Stomach smooth muscle (tissue), 2 donors: ENCODE data around the gene MTA1.

ENCODE experiments used
- H3K27ac ChIP-seq: one replicate; pipeline ENCODE4 v1.7.0; 2013; ENCODE audit warnings: mild to moderate bottlenecking, low read length, inconsistent platforms
- H3K27me3 ChIP-seq, 2 donors: one replicate each; pipeline ENCODE4 v1.7.0; 2013; ENCODE audit warnings: low read length in 2 of 2; ENCODE audit not compliant: insufficient read depth in 2 of 2, control insufficient read depth in 1 of 2
- H3K36me3 ChIP-seq, 2 donors: one replicate each; pipeline ENCODE4 v1.7.0; 2013; ENCODE audit warnings: low read length in 2 of 2; ENCODE audit not compliant: control insufficient read depth in 2 of 2, insufficient read depth in 2 of 2
- H3K4me1 ChIP-seq: one replicate; pipeline ENCODE4 v1.7.0; 2013; ENCODE audit warnings: low read length; ENCODE audit not compliant: control insufficient read depth, insufficient read depth
- H3K4me3 ChIP-seq, 2 donors: one replicate each; pipeline ENCODE4 v1.7.0; 2013; ENCODE audit warnings: low read length in 2 of 2
- H3K9ac ChIP-seq, 2 donors: one replicate each; pipeline ENCODE4 v1.7.0; 2013; ENCODE audit warnings: low read length in 2 of 2, mild to moderate bottlenecking in 1 of 2
- H3K9me3 ChIP-seq, 2 donors: one replicate each; pipeline ENCODE4 v1.7.0; 2013; ENCODE audit warnings: low read length in 2 of 2; ENCODE audit not compliant: control insufficient read depth in 2 of 2
- donor health status: healthy.
- donor health status: Pancreatic carcinoma.

The MTA1 gene

GRCh38 chr14:105381446-105382342, 37.9 kb upstream of the MTA1 start:
- peaks cover 3 to 36% of the 10 kb centered on the region in 2 donors for H3K36me3 ChIP-seq
- H3K4me3 ChIP-seq = no peak overlapping the region

GRCh38 chr14:105382343-105383082, 37.1 kb upstream of the MTA1 start:
- H3K36me3 ChIP-seq = peaks cover 3 to 36% of the 10 kb centered on the region in 2 donors

More at GRCh38 chr14:105381446-105382342, 37.9 kb upstream of the MTA1 start:
- Histone ChIP-seq H3K9ac (no peak overlapping the region), H3K4me1 (no peaks in the 10 kb centered on the region), H3K9me3 (no peaks in the 10 kb centered on the region), H3K27ac (no peak overlapping the region), H3K27me3 (no peaks in the 10 kb centered on the region)

GRCh38 chr14:105383083-105383730, 36.4 kb upstream of the MTA1 start:
- Histone ChIP-seq H3K9me3 (no peaks in the 10 kb centered on the region), H3K27ac (no peak overlapping the region), H3K27me3 (no peaks in the 10 kb centered on the region), H3K9ac (no peak overlapping the region), H3K4me1 (no peaks in the 10 kb centered on the region), H3K36me3 (peaks cover 6 to 38% of the 10 kb centered on the region in 2 donors), H3K4me3 (no peak overlapping the region)

More at GRCh38 chr14:105382343-105383082, 37.1 kb upstream of the MTA1 start:
- H3K27ac ChIP-seq = no peak overlapping the region
- no peaks in the 10 kb centered on the region for H3K4me1 ChIP-seq
- no peaks in the 10 kb centered on the region for H3K9me3 ChIP-seq
- no peak overlapping the region for H3K4me3 ChIP-seq
- H3K9ac ChIP-seq = no peak overlapping the region
- H3K27me3 ChIP-seq = no peaks in the 10 kb centered on the region

- H3K27me3 ChIP-seq = no peaks in the 10 kb centered on the region
- no peak overlapping the region for H3K9ac ChIP-seq
- H3K4me1 ChIP-seq = peaks cover under 1% of the 10 kb centered on the region
- H3K36me3 ChIP-seq = peaks cover 6 to 38% of the 10 kb centered on the region in 2 donors
- H3K27ac ChIP-seq = no peak overlapping the region
- no peak overlapping the region for H3K4me3 ChIP-seq
- no peaks in the 10 kb centered on the region for H3K9me3 ChIP-seq
These were observed 35.5 kb upstream of the MTA1 start for GRCh38 chr14:105384041-105384557.

GRCh38 chr14:105384605-105385321, 34.9 kb upstream of the MTA1 start:
- H3K9ac ChIP-seq = no peak overlapping the region
- peaks cover 7% of the 10 kb centered on the region for H3K4me1 ChIP-seq
- peaks cover 4 to 38% of the 10 kb centered on the region in 2 donors for H3K36me3 ChIP-seq
- H3K27ac ChIP-seq = no peak overlapping the region
- no peaks in the 10 kb centered on the region for H3K9me3 ChIP-seq
- no peaks in the 10 kb centered on the region for H3K27me3 ChIP-seq
- no peak overlapping the region for H3K4me3 ChIP-seq

- H3K27ac ChIP-seq = no peak overlapping the region
- H3K27me3 ChIP-seq = no peaks in the 10 kb centered on the region
- H3K4me1 ChIP-seq = peaks cover 12% of the 10 kb centered on the region
- H3K9me3 ChIP-seq = no peaks in the 10 kb centered on the region
- H3K9ac ChIP-seq = no peak overlapping the region
- H3K4me3 ChIP-seq = no peak overlapping the region
- peaks cover 3 to 36% of the 10 kb centered on the region in 2 donors for H3K36me3 ChIP-seq
These were observed 34.3 kb upstream of the MTA1 start for GRCh38 chr14:105385322-105385637.

- Histone ChIP-seq H3K36me3 (peaks cover 3 to 36% of the 10 kb centered on the region in 2 donors), H3K4me3 (no peak overlapping the region), H3K27ac (no peak overlapping the region), H3K4me1 (peaks cover 16% of the 10 kb centered on the region), H3K9ac (no peak overlapping the region), H3K27me3 (no peaks in the 10 kb centered on the region), H3K9me3 (no peaks in the 10 kb centered on the region)
These were observed 33.8 kb upstream of the MTA1 start for GRCh38 chr14:105385698-105386365.

GRCh38 chr14:105386581-105387529, 32.8 kb upstream of the MTA1 start:
- Histone ChIP-seq H3K4me3 (no peak overlapping the region), H3K27me3 (no peaks in the 10 kb centered on the region), H3K27ac (no peak overlapping the region), H3K36me3 (peaks cover 3 to 32% of the 10 kb centered on the region in 2 donors), H3K9me3 (no peaks in the 10 kb centered on the region), H3K4me1 (peaks cover 16% of the 10 kb centered on the region), H3K9ac (no peak overlapping the region)

GRCh38 chr14:105387530-105387922, 32.1 kb upstream of the MTA1 start:
- Histone ChIP-seq H3K27ac (no peak overlapping the region), H3K27me3 (no peaks in the 10 kb centered on the region), H3K9ac (no peak overlapping the region), H3K36me3 (peaks cover 3 to 29% of the 10 kb centered on the region in 2 donors), H3K9me3 (no peaks in the 10 kb centered on the region), H3K4me1 (peaks cover 16% of the 10 kb centered on the region), H3K4me3 (no peak overlapping the region)
